AML-193 (cell line): ENCODE measurements around the gene HIPK1.

ENCODE experiments used
- DNase-seq, 2 experiments: peaks; one replicate each; lab custom pipeline; 2025; lab: John Stamatoyannopoulos, UW

HIPK1 gene

DNA sequence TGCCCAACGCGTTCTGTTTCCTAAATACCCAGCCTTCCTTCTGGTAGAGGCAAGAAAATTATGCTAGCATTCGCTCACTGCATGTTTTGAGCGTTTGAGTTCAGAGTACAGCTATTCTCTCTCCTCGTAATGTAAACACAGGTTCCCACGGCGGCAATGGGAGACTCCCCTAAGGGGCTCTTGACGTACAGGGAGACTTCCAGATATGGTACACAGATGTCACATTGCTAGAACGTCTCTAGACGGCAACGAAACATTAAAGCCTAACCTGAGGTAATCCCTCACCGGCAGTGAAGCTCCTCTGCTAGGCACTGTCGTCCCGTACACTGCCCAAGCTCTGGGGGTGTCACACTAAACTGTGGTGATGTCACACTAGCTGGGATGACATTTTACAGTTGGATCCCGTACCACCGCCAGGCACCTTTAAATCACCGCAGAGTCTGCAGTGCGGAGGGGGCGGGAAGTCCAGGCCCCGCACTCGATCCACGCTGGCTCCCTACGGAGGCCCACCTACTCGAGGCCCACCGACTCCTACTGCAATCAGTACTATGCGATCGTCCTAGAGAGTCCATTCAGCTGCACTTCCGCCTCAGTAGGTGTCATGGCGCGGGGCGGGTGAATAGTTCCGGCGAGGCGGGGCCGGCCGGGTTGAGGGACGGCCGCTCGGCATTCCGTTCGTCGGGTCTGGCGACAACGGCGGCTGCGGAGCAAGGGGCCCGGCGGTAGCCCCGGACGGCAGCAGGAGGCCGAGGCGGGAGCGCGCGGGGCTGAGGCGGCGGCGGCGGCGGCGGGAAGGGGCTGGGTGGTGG lies at the start of gene HIPK1:
TSS of gene HIPK1 (plus strand) at position 384 of the 809 bp plus-strand sequence.
- DNase-seq: peak; percentile 79

DNA sequence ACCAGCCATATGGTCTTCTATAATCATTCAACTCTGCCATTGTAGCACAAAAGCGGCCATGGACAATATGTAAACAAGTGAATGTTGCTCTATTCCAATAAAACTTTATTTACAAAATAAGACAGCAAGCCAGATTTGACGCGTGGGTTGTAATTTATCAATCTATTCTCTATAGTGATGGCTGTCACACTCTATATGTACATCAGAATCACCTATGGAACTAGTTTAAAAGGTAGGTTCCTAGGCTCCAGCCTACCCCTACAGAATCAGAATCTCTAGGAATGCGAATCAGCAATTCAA lies 49.4 kb upstream of the HIPK1 start:
- DNase-seq: no peak

DNA sequence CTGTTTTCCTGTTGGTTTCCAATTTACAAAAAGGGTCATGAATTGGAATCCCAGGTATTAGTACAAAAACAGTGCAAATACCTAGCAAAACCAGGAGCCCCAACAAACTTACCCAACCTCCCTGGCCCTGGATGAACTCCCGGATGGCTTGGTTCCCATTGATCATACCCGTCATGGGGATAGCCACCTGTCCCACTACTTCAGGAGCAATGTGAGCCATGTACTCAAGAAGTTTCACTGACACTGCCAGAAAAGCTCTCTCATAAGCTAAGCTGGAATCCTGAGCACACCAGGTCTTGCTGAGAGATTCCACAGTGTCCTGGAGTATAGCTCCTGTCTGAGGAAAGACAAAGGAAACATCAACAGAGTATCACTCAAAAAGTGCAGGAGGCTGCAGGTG lies 47.5 kb upstream of the HIPK1 start:
- DNase-seq: no peak

DNA sequence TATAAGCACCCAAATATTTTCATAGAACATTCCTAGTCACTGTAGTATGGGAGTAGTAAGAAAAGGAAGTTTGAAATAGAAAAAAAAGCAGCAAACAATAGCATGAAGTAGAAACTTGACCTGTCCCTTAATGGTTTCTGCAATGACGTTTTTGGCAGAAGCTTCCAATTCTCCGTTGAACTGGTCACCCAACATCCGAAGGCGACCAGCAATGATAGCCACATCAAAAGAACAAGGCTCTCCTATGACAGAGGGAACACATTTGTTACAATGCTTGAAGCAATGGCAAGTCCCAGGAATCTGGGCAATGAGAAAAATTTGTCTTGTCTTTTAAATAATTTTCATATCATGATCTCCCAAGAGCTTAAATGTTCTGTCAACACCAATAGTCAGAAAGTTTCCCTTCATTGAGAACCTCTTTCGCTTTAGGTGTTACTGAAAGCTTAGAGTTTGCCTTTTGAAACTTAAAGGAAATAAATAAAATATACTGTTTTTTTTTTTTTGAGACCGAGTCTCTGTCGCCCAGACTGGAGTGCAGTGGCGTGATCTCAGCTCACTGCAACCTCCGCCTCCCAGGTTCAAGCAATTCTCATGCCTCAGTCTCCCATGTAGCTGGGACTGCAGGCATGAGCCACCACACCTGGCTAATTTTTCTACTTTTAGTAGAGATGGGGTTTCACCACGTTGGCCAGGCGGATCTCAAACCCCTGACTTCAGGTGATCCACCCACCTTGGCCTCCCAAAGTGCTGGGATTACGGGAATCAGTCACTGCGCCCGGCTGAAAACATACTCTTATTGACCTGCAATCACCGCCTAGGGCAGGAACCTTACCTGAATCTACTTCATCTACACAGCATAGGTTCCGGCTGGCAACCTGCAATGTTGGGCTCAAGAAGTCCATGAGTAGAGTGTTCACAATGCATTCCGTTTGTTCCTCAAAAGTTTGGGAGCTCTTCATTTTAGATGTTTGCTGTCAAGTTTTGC lies 42.4 kb upstream of the HIPK1 start:
- DNase-seq: no peak

DNA sequence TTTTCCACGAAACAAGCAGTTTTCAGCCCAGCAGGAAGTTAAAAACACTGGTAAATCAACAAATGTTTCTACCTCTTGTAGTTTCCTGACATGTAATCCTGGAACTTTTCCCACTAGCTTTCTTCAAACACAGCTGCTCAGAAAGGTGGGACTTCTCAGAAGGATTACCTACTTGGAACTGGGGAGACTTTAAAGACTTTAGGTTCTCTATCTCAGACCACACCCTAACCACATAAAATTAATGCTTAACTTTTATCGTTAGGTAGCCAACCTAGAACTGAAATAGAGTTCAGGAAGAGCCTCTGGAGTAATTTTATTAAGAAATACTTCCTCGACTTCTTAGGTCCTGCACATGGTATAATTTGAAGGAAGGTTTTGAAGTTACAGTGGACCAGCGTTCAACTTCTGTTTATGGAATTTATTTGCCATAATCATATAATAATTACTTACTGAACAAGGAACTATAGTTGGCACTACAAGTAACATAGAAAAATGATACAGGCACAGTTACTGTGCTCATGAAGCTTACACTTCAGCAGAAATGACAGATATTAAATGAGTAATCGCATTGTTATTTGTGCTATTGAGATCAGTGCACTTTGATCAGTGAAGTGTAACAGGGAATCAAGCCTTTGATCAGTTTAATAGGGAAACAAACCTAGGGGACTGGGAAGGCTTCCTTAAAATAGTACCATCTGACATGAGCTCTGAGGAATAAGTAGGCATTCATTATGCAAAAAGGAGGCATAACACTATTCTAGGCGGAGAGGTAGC lies 41.5 kb upstream of the HIPK1 start, which contains the start of gene BCL2L15:
TSS of gene BCL2L15 (minus strand) at position 180 of the 774 bp plus-strand sequence. CDS start 206 bp downstream, outside the sequence.
- DNase-seq: no peak

DNA sequence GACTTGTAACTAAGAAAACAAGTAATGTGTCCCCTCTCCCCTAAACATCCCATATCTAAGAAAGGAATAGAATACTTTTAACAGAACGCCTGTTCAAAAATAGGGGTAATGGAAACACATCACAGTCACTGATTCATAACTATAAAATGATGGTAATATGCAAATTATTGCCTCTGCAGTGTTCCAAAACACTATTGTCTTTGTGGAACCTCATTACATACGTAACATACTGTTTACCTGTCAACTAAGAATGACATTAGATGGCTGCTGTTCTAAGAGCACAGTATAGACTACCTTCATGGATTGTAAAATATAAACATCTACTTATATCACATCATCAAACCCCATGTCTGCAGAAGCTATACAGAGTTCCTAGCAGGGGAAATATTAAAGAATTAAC lies 38.3 kb upstream of the HIPK1 start:
- DNase-seq: no peak

DNA sequence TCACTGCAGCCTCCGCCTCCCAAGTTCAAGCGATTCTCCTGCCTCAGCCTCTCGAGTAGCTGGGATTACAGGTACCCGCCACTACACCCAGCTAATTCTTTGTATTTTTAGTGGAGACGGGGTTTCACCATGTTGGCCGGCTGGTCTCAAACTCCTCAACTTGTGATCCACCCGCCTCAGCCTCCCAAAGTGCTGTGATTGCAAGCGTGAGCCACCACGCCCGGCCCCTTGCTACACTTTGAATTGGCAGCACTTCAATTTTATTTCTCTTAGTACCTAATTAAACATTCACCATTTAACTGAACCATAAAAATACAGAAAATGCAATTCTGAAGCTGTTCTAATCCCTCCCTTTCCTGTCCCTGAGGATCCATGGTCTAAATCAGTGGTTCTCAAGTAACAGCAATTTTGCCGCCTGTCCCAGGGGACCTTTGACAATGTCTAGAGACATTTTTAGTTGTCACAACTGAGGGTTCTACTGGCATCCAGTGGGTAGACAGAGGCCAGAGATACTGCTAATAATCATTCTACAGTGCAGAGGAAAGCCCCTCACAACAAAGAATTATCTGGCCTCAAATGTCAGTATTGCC lies 37.4 kb upstream of the HIPK1 start:
- DNase-seq: no peak

DNA sequence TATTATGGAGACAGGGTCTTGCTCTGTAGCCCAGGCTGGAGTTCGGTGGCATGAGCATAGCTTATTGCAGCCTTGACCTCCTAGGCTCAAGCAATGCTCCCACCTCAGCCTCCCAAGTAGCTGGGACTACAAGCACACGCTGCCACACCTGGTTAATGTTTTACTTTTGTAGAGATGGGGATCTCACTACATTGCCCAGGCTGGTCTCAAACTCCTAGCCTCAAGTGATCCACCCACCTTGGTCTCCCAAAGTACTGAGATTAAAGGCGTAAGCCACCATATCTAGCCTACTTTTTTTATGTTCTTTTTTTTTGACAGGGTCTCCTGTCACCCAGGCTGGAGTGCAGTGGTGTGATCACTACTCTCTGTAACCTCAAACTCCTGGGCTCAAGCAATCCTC lies 35.9 kb upstream of the HIPK1 start:
- DNase-seq: no peak

DNA sequence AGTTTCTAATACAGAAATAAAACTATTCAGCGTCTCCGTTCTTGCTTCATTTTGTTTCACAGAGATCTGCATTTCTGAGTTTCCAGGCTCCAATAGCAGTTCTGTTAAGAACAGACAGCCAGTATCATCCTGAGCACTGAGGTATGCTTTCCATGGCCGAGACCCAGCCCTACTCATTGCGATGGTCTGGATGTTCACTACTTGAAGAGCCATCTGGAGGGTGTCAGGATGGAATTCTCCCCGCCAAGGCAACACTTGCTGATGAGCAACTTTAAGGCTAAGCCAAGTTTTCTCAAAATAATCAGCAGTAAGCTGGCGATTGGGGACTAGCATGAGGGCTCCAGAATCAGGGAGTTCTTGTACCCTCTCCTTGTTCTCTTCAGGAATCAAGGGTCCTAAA lies 34.0 kb upstream of the HIPK1 start:
- no peak for DNase-seq

DNA sequence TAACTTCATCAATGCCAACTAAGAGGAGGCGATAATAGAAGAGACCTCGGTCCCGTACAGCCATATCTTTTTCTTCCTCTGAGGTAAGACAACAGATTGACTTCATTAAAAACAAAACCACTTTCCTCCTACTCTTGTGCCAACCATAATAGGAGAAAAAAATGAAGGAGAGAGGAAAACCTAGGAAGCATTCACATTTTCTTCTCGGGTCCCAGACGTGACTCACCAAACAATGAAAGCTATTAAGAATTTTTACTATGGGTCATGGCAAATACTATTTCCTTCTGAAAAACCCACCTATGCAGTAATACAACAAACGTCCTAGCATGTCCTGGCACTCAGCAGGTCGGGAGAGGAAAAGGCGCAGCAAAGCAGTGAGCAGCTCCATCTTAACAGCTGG lies 33.2 kb upstream of the HIPK1 start:
- DNase-seq: no peak

DNA sequence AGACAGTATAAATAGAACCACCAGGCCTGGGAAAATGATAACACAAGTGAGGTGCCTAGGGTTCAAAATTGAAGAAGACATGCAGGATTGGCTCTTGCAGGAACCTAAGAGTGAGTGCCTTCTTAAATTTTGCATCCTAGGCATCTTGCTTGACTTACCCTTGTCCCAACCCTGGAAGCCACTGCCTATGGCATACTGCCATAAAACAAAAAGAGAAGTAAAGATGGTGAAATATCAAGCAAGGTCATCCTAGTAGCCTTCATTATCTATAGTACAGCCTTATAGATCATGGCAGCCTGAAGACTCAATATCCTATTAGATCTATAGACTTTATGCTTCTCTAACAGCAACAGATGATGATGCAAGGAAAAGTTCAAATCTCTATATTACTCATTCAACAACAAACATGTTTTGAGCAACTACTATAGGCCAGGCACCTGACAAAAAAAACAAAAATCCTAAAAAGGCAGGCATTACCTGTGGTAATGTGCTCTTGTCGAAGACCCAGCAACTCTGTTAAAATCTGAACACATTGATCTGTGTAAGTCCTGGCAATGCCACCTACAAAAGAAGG lies 30.8 kb upstream of the HIPK1 start:
- DNase-seq: peak; percentile 66 to 80

DNA sequence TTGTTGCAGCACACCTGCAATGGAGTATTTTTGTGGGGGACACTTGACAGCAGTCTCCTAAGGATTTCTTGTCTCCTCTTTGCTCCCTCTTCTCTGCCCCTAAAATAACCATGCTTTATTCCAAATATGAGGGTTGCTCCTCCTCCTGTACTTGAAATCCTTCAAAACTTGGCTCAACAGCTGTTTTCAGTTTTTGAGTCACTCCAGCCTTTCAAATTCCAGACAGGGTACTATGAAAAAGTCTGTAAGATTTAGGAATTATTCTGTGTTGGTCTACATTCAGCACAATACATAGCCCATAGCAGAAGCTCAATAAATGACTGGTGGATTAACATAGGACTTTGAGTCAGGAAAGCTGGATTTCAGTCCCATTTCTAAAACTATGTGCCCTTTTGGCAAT lies 30.0 kb upstream of the HIPK1 start:
- DNase-seq: no peak

DNA sequence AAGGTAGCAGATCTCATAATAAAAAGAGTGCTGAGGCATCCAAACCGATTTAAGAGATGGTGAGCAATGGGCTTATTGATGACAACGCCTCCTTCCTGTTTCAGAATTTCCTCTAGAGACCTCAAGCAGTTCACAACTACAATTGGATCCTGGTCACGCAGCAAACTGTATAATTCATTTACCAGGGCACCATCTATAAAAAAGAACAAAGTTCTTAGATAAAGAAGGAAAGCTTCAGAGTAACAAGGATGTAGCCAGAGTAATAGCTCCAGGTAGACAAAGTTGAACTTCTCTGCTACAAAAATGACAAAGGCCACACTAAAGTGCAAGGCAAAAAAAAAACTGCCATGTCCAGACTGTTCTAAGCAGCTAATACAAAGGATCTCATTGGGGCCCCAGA lies 27.9 kb upstream of the HIPK1 start:
- DNase-seq: no peak

DNA sequence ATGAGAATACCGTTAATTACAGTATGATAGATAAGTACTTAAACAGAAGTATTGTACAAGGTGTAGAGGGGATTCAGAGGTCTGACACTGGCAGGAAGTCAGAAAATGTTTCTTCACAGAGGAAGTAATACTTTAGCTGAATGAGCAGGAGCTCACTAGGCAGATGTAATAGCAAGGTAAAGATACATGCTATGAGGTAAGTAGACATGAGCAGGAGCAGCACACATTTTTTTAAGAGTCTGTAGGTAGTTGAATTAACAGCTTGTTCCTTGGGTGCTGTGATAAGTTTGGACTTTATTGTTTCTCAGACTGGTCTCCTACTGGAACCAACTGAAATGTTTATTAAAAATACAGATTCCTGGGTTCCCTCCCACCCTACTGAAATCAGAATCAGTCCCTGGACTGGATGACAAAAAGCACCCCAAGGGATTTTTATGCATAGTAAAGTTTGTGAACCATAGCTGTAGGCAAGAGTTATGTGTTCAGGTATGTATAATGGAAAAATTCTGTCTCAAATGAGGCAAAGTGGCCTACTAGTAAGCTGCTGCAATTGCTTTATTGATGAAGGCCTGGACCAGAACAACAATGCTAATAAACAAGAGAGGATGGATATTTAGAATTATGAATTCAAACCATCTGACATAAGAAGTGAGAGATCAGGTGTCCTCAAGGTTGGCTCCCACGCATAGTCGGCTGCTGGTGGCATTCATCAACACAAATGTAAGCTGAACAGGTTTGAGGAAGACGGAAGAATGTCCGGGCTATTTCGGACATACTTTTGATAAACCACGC lies 25.4 kb upstream of the HIPK1 start:
- peak; percentile 34 to 48 for DNase-seq

DNA sequence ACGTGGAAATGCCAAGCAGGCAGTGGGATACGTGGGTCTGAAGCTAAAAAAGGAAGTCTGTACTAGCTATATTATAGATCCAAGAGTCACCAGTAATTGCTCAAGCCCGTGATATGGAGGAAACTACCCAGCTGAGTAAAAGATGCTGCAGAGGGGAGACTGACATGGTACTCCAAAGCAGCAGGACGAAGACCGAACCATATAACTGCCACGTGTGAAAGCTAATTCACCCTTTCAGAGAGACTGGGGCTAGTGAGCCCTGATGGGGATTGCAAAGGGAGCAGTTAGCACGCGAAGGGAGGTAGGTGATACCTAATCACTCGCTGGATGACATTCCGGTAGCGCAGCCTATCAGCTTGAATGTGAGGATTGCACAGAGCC lies 24.8 kb upstream of the HIPK1 start:
- peak; percentile 45 to 47 for DNase-seq

DNA sequence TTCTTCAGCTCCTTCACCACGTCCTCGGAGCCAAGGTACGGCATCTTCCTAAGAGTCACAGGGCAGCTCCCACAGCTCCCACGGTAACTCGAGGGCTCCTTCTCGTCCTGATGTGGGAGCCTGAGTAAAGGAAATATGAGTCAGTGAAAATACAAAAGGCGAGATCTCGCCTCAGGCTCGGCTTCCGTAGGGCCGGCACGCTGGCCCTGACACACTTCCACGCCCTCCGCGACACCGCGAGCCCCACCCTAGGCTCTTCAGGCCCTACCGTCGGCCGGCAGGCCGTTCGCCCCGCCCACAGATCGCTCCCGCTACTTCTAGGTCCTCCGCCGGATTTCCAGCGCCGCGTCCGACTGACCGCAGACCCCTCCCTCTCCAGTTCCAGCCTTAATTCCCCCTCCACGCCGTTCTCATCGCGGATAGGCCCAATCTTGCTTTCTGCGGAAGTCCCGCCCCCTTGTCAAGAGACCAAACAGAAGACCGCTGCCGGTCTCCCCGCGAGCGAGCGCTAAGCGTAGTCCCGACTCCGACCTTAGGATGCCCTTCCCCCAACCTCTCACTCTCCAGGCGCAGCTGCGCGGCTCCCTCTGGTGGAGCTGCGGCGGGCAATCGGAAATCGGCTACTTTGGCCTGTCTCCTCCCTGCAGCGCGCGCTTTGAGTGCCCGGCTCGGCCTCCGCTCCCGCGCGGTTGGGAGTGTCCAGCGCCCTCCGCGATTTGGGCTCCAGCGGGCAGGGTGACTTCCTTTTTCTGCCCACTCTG lies 24.3 kb upstream of the HIPK1 start, which contains the start of the genes AP4B1 and DCLRE1B:
TSS of gene AP4B1 (minus strand) at position 126 of the 761 bp plus-strand sequence. CDS start at position 44, 82 bp downstream.
TSS of gene DCLRE1B (plus strand) at position 653 of the 761 bp plus-strand sequence. CDS start 261 bp downstream, outside the sequence.
- DNase-seq: peak; percentile 99 to 100

DNA sequence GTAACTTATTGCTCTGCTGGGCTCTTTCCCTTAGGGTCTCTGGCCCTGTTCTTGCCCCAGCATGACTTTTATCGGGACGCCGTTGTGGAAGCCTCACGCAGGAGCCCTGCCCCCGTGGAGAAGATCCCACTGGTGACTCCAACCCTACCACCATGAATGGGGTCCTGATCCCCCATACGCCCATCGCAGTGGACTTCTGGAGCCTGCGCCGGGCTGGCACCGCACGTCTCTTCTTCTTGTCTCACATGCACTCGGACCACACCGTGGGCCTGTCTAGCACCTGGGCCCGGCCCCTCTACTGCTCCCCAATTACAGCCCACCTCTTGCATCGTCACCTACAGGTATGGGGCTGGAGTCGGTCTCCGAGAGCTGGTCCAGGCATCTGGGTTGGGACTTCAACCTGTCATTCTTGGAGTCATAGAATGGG lies 23.7 kb upstream of the HIPK1 start:
- DNase-seq: peak in 1 of 2 experiments; percentile 41

DNA sequence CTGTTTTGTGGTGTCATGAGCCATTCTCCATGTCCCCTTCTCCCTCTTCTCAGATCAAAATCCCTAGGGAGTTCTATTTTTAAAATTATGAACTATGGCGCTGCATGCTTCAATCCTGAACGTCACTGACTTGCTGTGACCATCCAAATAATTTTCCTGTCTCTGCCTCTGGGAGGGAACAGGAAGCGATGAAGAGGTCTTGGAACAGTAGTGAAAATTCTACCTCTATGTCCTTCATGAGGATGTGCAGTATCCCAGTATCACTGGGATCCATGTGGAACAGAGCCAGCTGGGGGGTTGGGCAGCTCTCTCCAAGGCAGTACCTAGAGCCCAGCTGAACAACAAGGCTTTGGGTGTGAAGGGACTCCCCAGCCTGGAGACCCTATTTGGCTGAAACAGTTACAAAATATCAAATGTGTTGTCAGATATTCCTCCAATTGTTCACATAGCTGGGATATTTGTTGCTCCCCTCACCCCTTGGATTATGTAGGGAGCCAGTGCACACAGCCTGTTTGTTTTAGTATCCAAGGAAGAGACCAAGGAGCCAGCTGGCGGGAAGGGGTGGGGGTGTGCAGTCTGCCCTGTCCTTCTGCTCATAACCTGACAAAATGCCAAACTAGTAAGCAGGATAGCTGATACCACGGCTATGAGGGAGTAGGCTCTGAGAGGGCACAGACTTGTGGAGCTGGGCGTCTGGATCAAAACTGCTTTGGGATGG lies 16.4 kb upstream of the HIPK1 start:
- DNase-seq: no peak

DNA sequence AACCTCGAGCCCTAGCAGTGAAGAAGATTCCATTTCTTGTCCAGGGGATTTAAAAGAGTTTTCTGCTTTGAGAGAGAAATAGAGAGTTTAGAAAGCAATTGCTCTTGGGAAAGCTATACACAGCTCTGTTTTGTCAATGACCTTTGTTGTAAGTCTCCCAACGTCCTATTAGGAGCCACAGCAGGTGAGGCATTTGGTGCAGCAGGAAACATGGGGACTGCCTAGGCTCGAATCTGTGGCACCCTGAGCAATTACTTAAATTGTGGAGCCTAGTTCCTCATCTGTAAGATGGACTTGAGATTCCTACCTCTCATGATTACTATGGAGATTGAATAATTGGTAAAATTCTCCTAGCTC lies 15.8 kb upstream of the HIPK1 start:
- DNase-seq: no peak
